Activated CD4-positive, alpha-beta T cell treated with anti-CD3 and anti-CD28 coated beads, Interleukin-2, Interleukin-4, amounts not matched to agents 100 ng/mL and 50 ng/mL, durations not matched to agents 16 hours and 8 hours (primary cell): Measurements from ENCODE around the gene SPHK2.
"Not testable (repeated sequence)": the region's sequence is repeated elsewhere in the genome, so short reads cannot be mapped to it uniquely, and the experiment has no call there.

ENCODE experiments used
- DNase-seq: peaks from one replicate; pipeline ENCODE4 v3.0.0-alpha.2; 2020; ENCODE audit warnings: low spot score

Gene SPHK2

GRCh38 chr19:48618916-48619691 is at the start of gene SPHK2, which contains the start of gene RPL18:
Gene SPHK2 (plus strand): TSS chr19:48619506. CDS start chr19:48620515, 1,009 bp downstream.
Gene RPL18 (minus strand): TSS chr19:48619178. CDS start chr19:48619143, 35 bp downstream.
- DNase-seq: peak; percentile 97

- DNase-seq: no peak
These were observed 49.5 kb upstream of the SPHK2 start for GRCh38 chr19:48569814-48570213.

GRCh38 chr19:48571378-48572162 is 47.7 kb upstream of the SPHK2 start:
- DNase-seq: no peak

GRCh38 chr19:48573163-48573505 is 46.2 kb upstream of the SPHK2 start:
- no peak for DNase-seq

GRCh38 chr19:48575931-48576622 is 43.2 kb upstream of the SPHK2 start:
- no peak for DNase-seq

GRCh38 chr19:48577908-48578307 is 41.4 kb upstream of the SPHK2 start:
- DNase-seq: not testable (repeated sequence)

- DNase-seq: no peak
These were observed 40.4 kb upstream of the SPHK2 start for GRCh38 chr19:48578891-48579290.

GRCh38 chr19:48582168-48582567 is 37.1 kb upstream of the SPHK2 start:
- no peak for DNase-seq

GRCh38 chr19:48587387-48587786 is 31.9 kb upstream of the SPHK2 start:
- no peak for DNase-seq

GRCh38 chr19:48588670-48589401 is 30.5 kb upstream of the SPHK2 start:
- peak; percentile 90 for DNase-seq

- no peak for DNase-seq
These were observed 28.3 kb upstream of the SPHK2 start for GRCh38 chr19:48591021-48591420.

GRCh38 chr19:48595171-48595570 is 24.1 kb upstream of the SPHK2 start:
- DNase-seq: no peak

- DNase-seq: no peak
These were observed 23.5 kb upstream of the SPHK2 start for GRCh38 chr19:48595833-48596232.

GRCh38 chr19:48596237-48596636 is 23.1 kb upstream of the SPHK2 start:
- DNase-seq: no peak

- DNase-seq: peak; percentile 49
These were observed 22.4 kb upstream of the SPHK2 start for GRCh38 chr19:48596679-48597465.

GRCh38 chr19:48598996-48599700 is 20.2 kb upstream of the SPHK2 start:
- no peak for DNase-seq

- no peak for DNase-seq
These were observed 18.5 kb upstream of the SPHK2 start for GRCh38 chr19:48600679-48601417.

GRCh38 chr19:48603001-48603400 is 16.3 kb upstream of the SPHK2 start:
- DNase-seq: no peak

GRCh38 chr19:48603449-48603848 is 15.9 kb upstream of the SPHK2 start:
- DNase-seq: no peak

GRCh38 chr19:48603850-48604249 is 15.5 kb upstream of the SPHK2 start:
- no peak for DNase-seq
